D721Med (cell line): Measurements from ENCODE around the gene ZC3H10.
A peak's percentile ranks its signal among the peaks of the same experiment; 100 is the strongest.

Experiments
- DNase-seq: peaks from one replicate; pipeline ENCODE4 v3.0.0; 2011; ENCODE audit warnings: low spot score; ENCODE audit not compliant: insufficient read length
- FAIRE-seq: peaks from 2 replicates; lab custom pipeline; 2011; peaks lifted over from hg19 to GRCh38; lab: Jason Lieb, UNC
- TF ChIP-seq, protein P1 (sequence below): IDR thresholded peaks from 2 replicates; pipeline ENCODE4 v1.5.1; 2012; ENCODE audit warnings: mild to moderate bottlenecking, control low read depth; ENCODE audit not compliant: insufficient read depth; ENCODE audit errors: missing control alignments

Gene ZC3H10

DNA sequence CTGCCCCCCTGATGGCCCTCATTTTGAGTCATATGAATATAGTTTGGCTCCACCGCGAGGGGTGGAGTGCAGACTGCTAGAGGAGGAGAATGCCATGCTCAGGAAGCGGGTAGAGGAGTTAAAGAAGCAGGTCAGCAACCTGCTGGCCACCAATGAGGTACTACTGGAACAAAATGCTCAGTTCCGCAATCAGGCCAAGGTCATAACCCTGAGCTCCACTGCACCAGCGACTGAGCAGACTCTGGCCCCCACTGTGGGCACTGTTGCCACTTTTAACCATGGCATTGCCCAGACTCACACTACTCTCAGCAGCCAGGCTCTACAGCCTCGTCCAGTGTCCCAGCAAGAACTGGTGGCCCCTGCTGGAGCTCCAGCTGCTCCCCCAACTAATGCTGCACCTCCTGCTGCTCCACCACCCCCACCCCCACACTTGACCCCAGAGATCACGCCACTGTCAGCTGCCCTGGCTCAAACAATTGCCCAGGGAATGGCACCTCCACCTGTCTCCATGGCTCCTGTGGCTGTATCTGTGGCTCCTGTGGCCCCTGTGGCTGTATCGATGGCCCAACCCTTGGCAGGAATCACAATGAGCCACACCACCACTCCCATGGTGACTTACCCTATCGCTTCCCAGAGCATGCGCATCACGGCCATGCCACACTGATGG is 3.3 kb downstream of the ZC3H10 start:
- no peak for FAIRE-seq
- no peak for DNase-seq
- TF ChIP-seq, protein P1, sequence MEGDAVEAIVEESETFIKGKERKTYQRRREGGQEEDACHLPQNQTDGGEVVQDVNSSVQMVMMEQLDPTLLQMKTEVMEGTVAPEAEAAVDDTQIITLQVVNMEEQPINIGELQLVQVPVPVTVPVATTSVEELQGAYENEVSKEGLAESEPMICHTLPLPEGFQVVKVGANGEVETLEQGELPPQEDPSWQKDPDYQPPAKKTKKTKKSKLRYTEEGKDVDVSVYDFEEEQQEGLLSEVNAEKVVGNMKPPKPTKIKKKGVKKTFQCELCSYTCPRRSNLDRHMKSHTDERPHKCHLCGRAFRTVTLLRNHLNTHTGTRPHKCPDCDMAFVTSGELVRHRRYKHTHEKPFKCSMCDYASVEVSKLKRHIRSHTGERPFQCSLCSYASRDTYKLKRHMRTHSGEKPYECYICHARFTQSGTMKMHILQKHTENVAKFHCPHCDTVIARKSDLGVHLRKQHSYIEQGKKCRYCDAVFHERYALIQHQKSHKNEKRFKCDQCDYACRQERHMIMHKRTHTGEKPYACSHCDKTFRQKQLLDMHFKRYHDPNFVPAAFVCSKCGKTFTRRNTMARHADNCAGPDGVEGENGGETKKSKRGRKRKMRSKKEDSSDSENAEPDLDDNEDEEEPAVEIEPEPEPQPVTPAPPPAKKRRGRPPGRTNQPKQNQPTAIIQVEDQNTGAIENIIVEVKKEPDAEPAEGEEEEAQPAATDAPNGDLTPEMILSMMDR = no peak

DNA sequence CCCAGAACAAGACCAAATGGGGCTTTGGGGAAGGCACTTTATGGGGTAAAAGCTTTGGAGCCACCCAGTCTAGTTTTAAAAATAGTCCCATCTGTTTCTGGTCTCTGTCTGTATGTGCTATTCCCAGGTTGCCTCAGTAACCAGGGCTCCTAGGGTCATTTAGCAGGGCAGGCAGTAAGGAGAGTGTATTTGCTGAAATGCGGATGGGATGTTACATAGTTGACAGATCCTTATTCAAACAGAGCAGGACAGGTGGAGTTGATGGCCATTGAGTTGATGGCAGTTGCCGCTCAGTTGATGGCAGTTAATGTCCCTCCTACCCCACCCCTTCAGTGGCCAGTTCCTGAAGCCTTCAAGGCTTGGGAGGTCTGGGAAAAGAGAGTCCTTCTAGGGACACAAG is 4.6 kb downstream of the ZC3H10 start:
- DNase-seq = no peak
- TF ChIP-seq, protein P1 = no peak
- FAIRE-seq = no peak

DNA sequence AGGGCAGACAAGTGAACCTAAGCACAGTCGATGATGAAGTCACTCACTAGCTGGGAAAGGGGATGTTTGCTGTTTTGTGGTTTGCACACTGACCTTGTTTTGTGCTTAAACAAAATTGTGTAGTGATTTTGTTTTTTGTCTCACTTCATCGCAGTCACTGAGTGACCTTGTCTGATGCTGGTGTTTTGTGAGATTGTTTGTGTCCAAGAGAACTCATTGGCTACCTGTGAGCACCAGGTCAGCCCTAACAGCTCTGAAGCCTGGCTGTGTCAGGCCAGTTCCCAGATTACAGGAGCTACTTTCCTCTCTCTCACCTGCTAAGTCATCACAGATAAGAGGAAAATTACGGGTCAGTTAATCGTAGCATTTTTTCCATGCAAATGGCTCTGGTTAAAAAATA is 6.1 kb downstream of the ZC3H10 start:
- DNase-seq = no peak
- TF ChIP-seq, protein P1 = no peak
- no peak for FAIRE-seq

DNA sequence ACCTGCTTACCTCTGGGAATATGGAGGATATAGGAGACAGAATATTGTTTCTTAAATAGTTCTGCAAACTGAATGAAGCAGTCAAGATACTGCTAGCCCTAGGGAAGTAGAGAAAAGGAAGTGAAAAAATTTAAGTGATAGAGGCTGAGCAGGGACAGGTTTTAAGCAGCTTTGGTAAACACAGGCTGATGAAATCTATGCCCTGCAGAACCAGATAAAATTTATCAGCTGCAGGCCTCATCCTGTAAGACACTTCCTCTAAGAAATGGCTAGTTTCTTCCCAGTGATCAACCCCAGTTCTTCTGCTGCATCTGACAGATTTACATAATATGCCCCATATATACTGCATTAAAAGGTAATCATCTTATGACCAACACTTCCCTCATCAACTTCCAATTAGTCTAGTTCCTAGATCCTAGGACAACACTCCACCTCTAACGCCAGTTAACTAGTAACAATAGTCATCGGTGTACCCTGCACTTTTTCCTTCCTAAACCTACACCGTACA is 8.7 kb downstream of the ZC3H10 start:
- TF ChIP-seq, protein P1 = no peak
- no peak for FAIRE-seq
- no peak for DNase-seq

DNA sequence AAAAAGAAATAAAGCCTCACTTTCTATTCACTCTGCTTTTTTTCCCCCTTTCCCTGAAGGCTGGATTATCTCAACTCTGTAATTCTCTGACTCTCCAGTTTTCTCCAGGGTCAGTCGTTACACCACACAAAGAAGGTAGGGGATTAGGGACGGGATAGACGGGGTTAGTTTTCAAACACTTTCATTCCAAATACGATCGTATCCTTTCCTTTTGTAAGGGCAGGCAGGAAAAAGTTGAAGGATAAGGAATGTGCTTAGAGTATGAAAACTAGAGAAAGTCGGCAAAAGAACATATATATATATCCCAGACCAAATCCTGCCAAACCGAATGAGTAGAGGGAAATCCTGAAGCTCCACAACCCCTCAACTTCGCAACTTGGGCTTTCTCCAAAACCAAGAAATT is 9.4 kb downstream of the ZC3H10 start:
- TF ChIP-seq, protein P1 = no peak
- FAIRE-seq (no peak), DNase-seq (no peak)

DNA sequence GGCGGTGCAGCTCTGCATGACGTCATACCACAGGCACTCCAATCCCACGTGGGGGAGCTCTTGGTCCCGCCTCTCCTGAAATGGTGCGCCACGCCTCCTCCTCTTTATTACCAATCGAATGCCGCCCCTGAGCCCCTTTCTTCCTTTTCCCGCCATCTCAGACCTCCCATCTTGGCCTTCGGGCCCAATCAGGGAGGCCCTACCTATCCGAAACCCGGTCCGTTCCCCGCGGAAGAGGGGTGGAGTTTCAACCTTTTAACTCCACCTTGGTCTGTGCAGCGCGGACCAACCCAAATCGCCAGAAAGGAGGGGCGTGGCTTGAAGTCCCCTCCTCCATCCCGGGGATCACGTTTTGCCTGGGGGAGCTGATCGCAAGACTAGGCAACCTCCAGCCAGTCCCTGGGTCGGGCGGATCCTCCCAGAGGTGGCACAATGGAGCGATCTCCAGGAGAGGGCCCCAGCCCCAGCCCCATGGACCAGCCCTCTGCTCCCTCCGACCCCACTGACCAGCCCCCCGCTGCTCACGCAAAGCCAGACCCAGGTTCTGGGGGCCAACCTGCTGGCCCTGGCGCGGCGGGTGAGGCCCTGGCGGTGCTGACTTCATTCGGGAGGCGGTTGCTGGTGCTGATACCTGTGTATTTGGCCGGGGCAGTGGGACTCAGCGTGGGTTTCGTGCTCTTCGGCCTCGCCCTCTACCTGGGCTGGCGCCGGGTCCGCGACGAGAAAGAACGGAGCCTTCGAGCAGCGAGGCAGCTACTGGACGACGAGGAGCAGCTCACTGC is 10.0 kb downstream of the ZC3H10 start, which contains the start of gene ESYT1:
Gene ESYT1 (plus strand): TSS at position 380 of the 782 bp plus-strand sequence. CDS start 53 bp downstream, at position 433.
- TF ChIP-seq, protein P1 = no peak
- DNase-seq (peak; percentile 78), FAIRE-seq (no peak)
